ENCODE results near the gene SIRT1.
"Not testable (repeated sequence)": the region's sequence is repeated elsewhere in the genome, so short reads cannot be mapped to it uniquely, and the experiment has no call there.

SIRT1 gene

GRCh38 chr10:67884313-67884841 lies at the start of gene SIRT1:
TSS of gene SIRT1 (plus strand) at chr10:67884656. CDS start at chr10:67884722, 66 bp downstream.
- Histone ChIP-seq H3K9me3 (ENCODE audit: low read length) (no peaks in the 10 kb centered on the region), H3K4me1 (ENCODE audit: insufficient read depth, low read length) (peaks cover 10% of the 10 kb centered on the region), H3K27me3 (ENCODE audit: insufficient read depth, low read length) (no peaks in the 10 kb centered on the region), H2AFZ (ENCODE audit: low read depth, low read length) (peak within 1 kb of the TSS; percentile 86), H3K36me3 (ENCODE audit: insufficient read depth, low read length) (peaks cover 23% of the 10 kb centered on the region), H3K4me3 (ENCODE audit: low read length) (peak within 1 kb of the TSS; percentile 95)

DNA sequence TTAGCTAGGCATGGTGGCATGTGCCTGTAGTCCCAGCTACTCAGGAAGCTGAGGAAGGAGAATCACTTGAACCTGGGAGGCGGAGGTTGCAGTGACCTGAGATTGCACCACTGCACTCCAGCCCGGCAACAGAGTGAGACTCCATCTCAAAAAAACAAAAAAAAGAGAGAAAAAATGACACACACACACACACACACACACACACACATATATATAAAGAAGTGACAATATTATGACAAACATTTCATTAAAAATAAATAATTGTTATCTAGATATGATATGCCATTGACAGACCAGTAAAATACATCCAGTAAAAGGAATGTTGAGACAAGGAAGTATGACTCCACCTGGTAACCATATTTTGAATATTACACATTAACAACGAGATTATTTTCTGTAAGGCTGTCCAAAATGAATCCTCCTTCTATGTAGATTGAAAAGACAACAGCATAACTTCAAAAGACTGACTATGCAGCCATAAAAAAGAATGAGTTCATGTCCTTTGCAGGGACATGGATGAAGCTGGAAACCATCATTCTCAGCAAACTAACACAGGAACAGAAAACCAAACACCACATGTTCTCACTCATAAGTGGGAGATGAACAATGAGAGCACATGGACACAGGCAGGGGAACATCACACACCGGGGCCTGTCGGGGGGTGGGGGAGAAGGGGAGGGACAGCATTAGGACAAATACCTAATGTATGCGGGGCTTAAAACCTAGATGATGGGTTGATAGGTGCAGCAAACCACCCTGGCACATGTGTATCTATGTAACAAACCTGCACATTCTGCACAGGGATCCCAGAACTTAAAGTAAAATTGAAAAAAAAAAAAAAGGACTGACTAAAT lies 48.7 kb upstream of the SIRT1 start:
- not testable (repeated sequence) for H3K4me3 ChIP-seq (ENCODE audit: low read length); H3K9me3 ChIP-seq (ENCODE audit: low read length); H3K36me3 ChIP-seq (ENCODE audit: insufficient read depth, low read length); H3K27me3 ChIP-seq (ENCODE audit: insufficient read depth, low read length); H2AFZ ChIP-seq (ENCODE audit: low read depth, low read length); H3K4me1 ChIP-seq (ENCODE audit: insufficient read depth, low read length)

- H2AFZ ChIP-seq (ENCODE audit: low read depth, low read length): no peak overlapping the region
- no peaks in the 10 kb centered on the region for H3K4me1 ChIP-seq (ENCODE audit: insufficient read depth, low read length)
- no peaks in the 10 kb centered on the region for H3K9me3 ChIP-seq (ENCODE audit: low read length)
- H3K27me3 ChIP-seq (ENCODE audit: insufficient read depth, low read length): no peaks in the 10 kb centered on the region
- no peak overlapping the region for H3K4me3 ChIP-seq (ENCODE audit: low read length)
- H3K36me3 ChIP-seq (ENCODE audit: insufficient read depth, low read length): no peaks in the 10 kb centered on the region
Measured at GRCh38 chr10:67836488-67836887, 48.0 kb upstream of the SIRT1 start.

- H2AFZ ChIP-seq (ENCODE audit: low read depth, low read length): no peak overlapping the region
Measured at GRCh38 chr10:67836972-67837371, 47.5 kb upstream of the SIRT1 start.

DNA sequence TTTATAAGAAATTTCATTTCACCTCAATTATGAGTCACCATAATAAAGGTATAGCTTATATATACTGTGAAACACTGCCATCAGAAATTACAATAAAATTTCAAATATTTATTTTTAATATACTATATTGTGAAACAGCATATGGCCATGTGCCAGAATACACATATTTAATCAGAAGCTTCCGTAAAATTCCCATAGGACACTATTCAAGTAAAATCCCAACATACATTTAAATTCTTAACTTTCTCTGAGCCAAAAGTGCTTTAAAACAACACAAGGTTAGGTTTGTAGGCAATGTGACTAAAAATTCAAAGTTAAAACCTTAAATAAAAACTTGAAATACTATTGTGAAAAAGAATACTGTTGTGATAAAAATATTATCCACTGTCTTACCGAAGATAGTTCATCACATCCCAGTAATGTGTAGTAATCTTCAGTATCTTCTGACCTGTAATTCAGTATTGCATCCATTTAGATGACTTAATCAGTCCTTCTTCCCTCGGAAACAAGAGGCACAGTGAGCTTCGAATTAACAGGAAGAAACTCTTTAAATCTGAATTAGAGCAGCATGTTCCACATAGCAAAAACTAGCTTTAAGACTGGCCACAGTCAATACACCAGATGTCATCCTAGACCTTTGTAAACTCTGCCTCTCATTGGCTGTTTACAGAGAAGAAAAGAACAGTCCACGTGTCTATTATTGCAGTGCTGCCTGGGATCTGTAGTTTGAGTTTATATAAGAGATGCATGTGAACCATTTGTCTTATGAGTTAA lies 46.7 kb upstream of the SIRT1 start, which contains the start of gene DNAJC12:
TSS of gene DNAJC12 (minus strand) at position 648 of the 774 bp plus-strand sequence. CDS start at position 471, 177 bp downstream.
- peaks cover 3% of the 10 kb centered on the region for H3K9me3 ChIP-seq (ENCODE audit: low read length)
- H3K4me1 ChIP-seq (ENCODE audit: insufficient read depth, low read length): no peaks in the 10 kb centered on the region
- H3K36me3 ChIP-seq (ENCODE audit: insufficient read depth, low read length): no peaks in the 10 kb centered on the region
- no peaks in the 10 kb centered on the region for H3K27me3 ChIP-seq (ENCODE audit: insufficient read depth, low read length)
- peak within 1 kb of the TSS; percentile 42 for H3K4me3 ChIP-seq (ENCODE audit: low read length)
- peak within 1 kb of the TSS; percentile 83 for H2AFZ ChIP-seq (ENCODE audit: low read depth, low read length)

More at GRCh38 chr10:67836972-67837371, 47.5 kb upstream of the SIRT1 start:
- Histone ChIP-seq H3K9me3 (ENCODE audit: low read length) (no peaks in the 10 kb centered on the region), H3K36me3 (ENCODE audit: insufficient read depth, low read length) (no peaks in the 10 kb centered on the region), H3K4me1 (ENCODE audit: insufficient read depth, low read length) (no peaks in the 10 kb centered on the region), H3K27me3 (ENCODE audit: insufficient read depth, low read length) (no peaks in the 10 kb centered on the region), H3K4me3 (ENCODE audit: low read length) (no peak overlapping the region)

DNA sequence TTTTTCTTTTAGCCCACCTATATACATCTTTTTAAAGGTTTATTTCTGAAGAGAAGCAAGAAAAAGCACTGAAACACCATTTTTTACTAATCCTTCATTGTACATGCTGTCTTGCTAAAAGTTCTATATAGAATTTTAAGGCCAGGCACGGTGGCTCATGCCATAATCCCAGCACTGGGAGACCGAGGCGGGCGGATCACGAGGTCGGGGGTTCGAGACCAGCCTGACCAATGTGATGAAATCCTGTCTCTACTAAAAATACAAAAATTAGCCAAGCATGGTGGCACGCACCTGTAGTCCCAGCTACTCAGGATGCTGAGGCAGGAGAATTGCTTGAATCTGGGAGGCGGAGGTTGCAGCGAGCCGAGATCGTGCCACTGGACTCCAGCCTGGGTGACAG lies 44.9 kb upstream of the SIRT1 start:
- not testable (repeated sequence) for H3K4me3 ChIP-seq (ENCODE audit: low read length); H3K36me3 ChIP-seq (ENCODE audit: insufficient read depth, low read length); H3K9me3 ChIP-seq (ENCODE audit: low read length); H2AFZ ChIP-seq (ENCODE audit: low read depth, low read length); H3K4me1 ChIP-seq (ENCODE audit: insufficient read depth, low read length); H3K27me3 ChIP-seq (ENCODE audit: insufficient read depth, low read length)

DNA sequence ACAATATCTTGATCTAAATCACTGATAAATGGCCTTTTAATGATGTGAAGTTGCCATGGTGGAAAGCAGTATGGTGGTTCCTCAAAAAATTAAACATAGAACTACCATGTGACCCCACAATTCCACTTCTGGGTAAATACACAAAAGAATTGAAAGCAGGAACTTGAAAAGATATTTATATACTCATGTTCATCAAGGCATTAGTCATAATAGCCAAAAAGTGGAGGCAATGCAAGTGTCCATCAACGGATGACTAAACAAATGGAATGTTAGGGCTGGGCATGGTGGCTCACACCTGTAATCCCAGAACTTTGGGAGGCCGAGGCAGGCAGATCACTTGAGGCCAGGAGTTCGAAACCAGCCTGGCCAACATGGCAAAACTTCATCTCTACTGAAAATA lies 44.5 kb upstream of the SIRT1 start:
- H3K9me3 ChIP-seq (ENCODE audit: low read length): peaks cover 4% of the 10 kb centered on the region
- H3K4me1 ChIP-seq (ENCODE audit: insufficient read depth, low read length): no peaks in the 10 kb centered on the region
- H2AFZ ChIP-seq (ENCODE audit: low read depth, low read length): no peak overlapping the region
- no peak overlapping the region for H3K4me3 ChIP-seq (ENCODE audit: low read length)
- no peaks in the 10 kb centered on the region for H3K36me3 ChIP-seq (ENCODE audit: insufficient read depth, low read length)
- no peaks in the 10 kb centered on the region for H3K27me3 ChIP-seq (ENCODE audit: insufficient read depth, low read length)

DNA sequence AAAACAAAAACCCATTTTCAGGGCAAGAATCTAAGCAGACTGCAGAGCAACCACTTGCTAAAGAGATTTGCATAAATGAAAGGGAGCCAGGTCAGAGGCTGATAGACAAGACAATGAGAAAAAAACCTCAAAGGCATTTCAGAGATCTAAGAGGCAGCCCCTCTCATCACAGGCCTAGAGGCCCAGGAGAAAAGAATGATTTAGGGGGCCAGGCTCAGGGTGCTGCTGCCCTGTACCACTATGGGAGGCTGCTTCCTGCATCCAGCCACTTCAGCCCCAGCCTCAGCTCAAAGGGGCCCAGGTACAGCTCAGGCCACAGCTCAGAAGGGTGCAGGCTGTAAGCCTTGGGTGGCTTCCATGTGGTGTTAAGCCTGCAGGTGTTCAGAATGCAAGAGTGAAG lies 42.7 kb upstream of the SIRT1 start:
- no peaks in the 10 kb centered on the region for H3K36me3 ChIP-seq (ENCODE audit: insufficient read depth, low read length)
- H3K4me1 ChIP-seq (ENCODE audit: insufficient read depth, low read length): no peaks in the 10 kb centered on the region
- no peak overlapping the region for H2AFZ ChIP-seq (ENCODE audit: low read depth, low read length)
- H3K27me3 ChIP-seq (ENCODE audit: insufficient read depth, low read length): no peaks in the 10 kb centered on the region
- no peak overlapping the region for H3K4me3 ChIP-seq (ENCODE audit: low read length)
- peaks cover 4% of the 10 kb centered on the region for H3K9me3 ChIP-seq (ENCODE audit: low read length)

- Histone ChIP-seq H3K36me3 (ENCODE audit: insufficient read depth, low read length) (no peaks in the 10 kb centered on the region), H2AFZ (ENCODE audit: low read depth, low read length) (no peak overlapping the region), H3K4me3 (ENCODE audit: low read length) (no peak overlapping the region), H3K27me3 (ENCODE audit: insufficient read depth, low read length) (no peaks in the 10 kb centered on the region), H3K9me3 (ENCODE audit: low read length) (peaks cover 4% of the 10 kb centered on the region), H3K4me1 (ENCODE audit: insufficient read depth, low read length) (no peaks in the 10 kb centered on the region)
Measured at GRCh38 chr10:67843284-67843683, 41.2 kb upstream of the SIRT1 start.

DNA sequence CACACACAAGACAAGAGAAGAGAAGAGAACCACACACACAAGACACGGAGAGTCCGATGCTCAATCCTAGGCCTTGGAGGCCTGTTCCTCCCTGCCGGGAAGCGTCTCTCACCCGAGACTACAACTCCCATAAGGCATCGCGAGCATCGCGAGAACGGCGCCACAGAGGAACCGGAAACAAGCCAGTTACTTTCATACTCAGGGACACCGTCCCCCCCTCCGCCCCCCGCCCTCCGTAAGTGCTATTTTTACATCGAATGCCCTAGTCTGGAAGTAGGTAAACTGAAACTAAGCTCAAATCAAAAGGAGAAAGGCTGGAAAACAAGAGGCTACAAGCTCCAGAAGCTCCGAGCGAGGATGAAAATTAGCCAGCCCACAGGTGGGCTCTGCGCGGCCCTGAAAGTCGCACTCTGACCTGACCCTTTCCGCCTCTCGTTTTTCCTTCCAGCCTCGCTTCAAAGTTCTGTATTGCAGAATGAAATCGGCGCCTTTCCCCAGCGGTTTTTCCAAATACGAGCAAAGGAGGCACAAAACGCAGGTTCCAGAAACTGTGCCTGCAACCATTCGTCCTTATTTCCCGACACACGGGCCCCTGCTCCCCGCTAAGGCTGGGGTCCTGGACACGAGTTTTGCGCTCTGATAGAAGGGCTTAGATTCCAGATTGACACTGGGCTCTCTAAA lies 35.0 kb upstream of the SIRT1 start:
- Histone ChIP-seq H3K4me1 (ENCODE audit: insufficient read depth, low read length) (peaks cover 2% of the 10 kb centered on the region), H3K27me3 (ENCODE audit: insufficient read depth, low read length) (no peaks in the 10 kb centered on the region), H2AFZ (ENCODE audit: low read depth, low read length) (peak overlapping the region; percentile 58), H3K36me3 (ENCODE audit: insufficient read depth, low read length) (no peaks in the 10 kb centered on the region), H3K9me3 (ENCODE audit: low read length) (no peaks in the 10 kb centered on the region), H3K4me3 (ENCODE audit: low read length) (peak overlapping the region; percentile 64)

DNA sequence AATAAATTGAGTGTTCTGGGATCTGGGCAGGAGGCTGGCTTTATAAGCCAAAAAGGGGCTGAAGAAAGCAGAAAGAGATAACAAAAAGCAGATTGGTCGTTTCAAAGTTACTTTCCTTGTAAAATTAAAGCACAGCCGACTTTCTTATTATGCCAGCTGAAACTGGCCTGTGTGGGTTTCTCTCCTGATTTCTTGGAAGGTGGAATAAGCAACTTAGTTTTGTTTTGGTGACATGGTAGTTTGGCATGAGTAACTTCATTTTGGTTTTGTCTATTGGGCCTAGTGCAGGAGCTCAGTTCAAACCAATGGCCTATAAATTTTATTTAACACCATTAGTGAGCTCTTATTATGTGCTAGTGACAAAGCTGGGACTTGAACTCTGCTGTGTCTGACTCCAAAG lies 33.3 kb upstream of the SIRT1 start:
- Histone ChIP-seq H3K4me3 (ENCODE audit: low read length) (no peak overlapping the region), H3K4me1 (ENCODE audit: insufficient read depth, low read length) (peaks cover 2% of the 10 kb centered on the region), H2AFZ (ENCODE audit: low read depth, low read length) (no peak overlapping the region), H3K27me3 (ENCODE audit: insufficient read depth, low read length) (no peaks in the 10 kb centered on the region), H3K9me3 (ENCODE audit: low read length) (no peaks in the 10 kb centered on the region), H3K36me3 (ENCODE audit: insufficient read depth, low read length) (no peaks in the 10 kb centered on the region)

DNA sequence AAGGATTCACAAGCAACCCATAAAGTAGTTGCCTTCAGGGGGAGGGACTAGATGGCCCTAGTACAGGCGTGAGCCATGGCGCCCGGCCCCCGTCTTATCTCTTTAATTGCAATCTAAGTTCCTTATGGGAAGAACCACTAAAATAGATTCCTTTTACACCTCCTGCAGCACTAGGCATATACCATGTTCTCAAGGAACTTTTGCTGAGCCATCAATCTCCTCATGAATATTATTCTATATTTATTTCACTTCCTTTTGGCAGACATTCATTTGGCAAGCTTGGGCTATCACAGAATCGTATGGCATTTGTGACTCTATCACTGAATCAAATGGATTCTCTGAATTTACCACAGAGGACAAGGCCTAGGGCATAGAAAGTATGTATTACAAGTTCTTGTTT lies 31.7 kb upstream of the SIRT1 start:
- Histone ChIP-seq H3K36me3 (ENCODE audit: insufficient read depth, low read length) (no peaks in the 10 kb centered on the region), H3K4me1 (ENCODE audit: insufficient read depth, low read length) (peaks cover 2% of the 10 kb centered on the region), H3K4me3 (ENCODE audit: low read length) (no peak overlapping the region), H3K9me3 (ENCODE audit: low read length) (no peaks in the 10 kb centered on the region), H3K27me3 (ENCODE audit: insufficient read depth, low read length) (no peaks in the 10 kb centered on the region), H2AFZ (ENCODE audit: low read depth, low read length) (no peak overlapping the region)

GRCh38 chr10:67853512-67853911 lies 30.9 kb upstream of the SIRT1 start:
- Histone ChIP-seq H3K9me3 (ENCODE audit: low read length) (no peaks in the 10 kb centered on the region), H3K36me3 (ENCODE audit: insufficient read depth, low read length) (no peaks in the 10 kb centered on the region), H3K4me3 (ENCODE audit: low read length) (no peak overlapping the region), H3K27me3 (ENCODE audit: insufficient read depth, low read length) (no peaks in the 10 kb centered on the region), H2AFZ (ENCODE audit: low read depth, low read length) (no peak overlapping the region), H3K4me1 (ENCODE audit: insufficient read depth, low read length) (peaks cover 2% of the 10 kb centered on the region)
